ENCODE results near the gene PRIMA1. TPM values are rescaled to one million over a fixed set of nuclear protein-coding genes. Genes with fewer than 3 reads are reported as not detected.

The PRIMA1 gene
- total and polyA plus RNA-seq, 12 donors: 1.8 to 16.3 (median 4.1) TPM

- ATAC-seq (no peak), DNase-seq (no peak)
- Histone ChIP-seq H3K4me3 (no peak overlapping the region), H3K9me3 (no peaks in the 10 kb centered on the region), H3K36me3 (no peaks in the 10 kb centered on the region), H3K27ac (no peak overlapping the region), H3K4me1 (peaks cover 0 to 3% (median 0%) of the 10 kb centered on the region in 9 donors), H3K27me3 (peaks cover 0 to 45% (median 10%) of the 10 kb centered on the region in 7 donors)
- no peak for TF ChIP-seq CTCF (IDR thresholded peaks at IDR 0.05)
- intact Hi-C loops (cut with DNase I): loop anchor here in 2 of 10 donors (5.0 kb wide), 1 partner anchor 98 kb away; no protein-coding TSS in a partner anchor
- 86 to 89% methylated on average over 5 of the region's 5 CpGs for WGBS, 2 donors
Measured at GRCh38 chr14:93794756-93795155, 6.5 kb upstream of the PRIMA1 start.

GRCh38 chr14:93793555-93794324 lies 5.5 kb upstream of the PRIMA1 start:
- no peak for ATAC-seq
- no peak for DNase-seq
- TF ChIP-seq CTCF (IDR thresholded peaks at IDR 0.05): no peak
- Histone ChIP-seq H3K9me3 (no peaks in the 10 kb centered on the region), H3K4me3 (no peak overlapping the region), H3K4me1 (peaks cover 0 to 11% (median 8%) of the 10 kb centered on the region in 9 donors), H3K27me3 (peaks cover 0 to 41% (median 16%) of the 10 kb centered on the region in 7 donors), H3K27ac (no peak overlapping the region), H3K36me3 (no peaks in the 10 kb centered on the region)
- intact Hi-C loops (cut with DNase I): loop anchor here in 2 of 10 donors (5.0 kb wide), 1 partner anchor 99 kb away; no protein-coding TSS in a partner anchor
- 66 to 81% methylated on average over 10 of the region's 10 CpGs for WGBS, 2 donors

GRCh38 chr14:93792391-93792790 lies 4.1 kb upstream of the PRIMA1 start:
- no peak overlapping the region for H3K27ac ChIP-seq
- WGBS, 2 donors: 73 to 76% methylated on average over 3 of the region's 3 CpGs
- peaks cover 0 to 20% (median 9%) of the 10 kb centered on the region in 9 donors for H3K4me1 ChIP-seq
- intact Hi-C loops (cut with DNase I): loop anchor here in 2 of 10 donors (5.0 kb wide), 1 partner anchor 100 kb away; no protein-coding TSS in a partner anchor
- H3K9me3 ChIP-seq: no peaks in the 10 kb centered on the region
- no peaks in the 10 kb centered on the region for H3K36me3 ChIP-seq
- TF ChIP-seq CTCF (IDR thresholded peaks at IDR 0.05): no peak
- DNase-seq (no peak), ATAC-seq (no peak)
- no peak overlapping the region for H3K4me3 ChIP-seq
- peaks cover 0 to 46% (median 29%) of the 10 kb centered on the region in 7 donors for H3K27me3 ChIP-seq

- WGBS, 2 donors: 77 to 79% methylated on average over 5 of the region's 5 CpGs
- Histone ChIP-seq H3K4me3 (no peak overlapping the region), H3K27ac (no peak overlapping the region), H3K36me3 (no peaks in the 10 kb centered on the region), H3K27me3 (peaks cover 0 to 44% (median 30%) of the 10 kb centered on the region in 7 donors), H3K9me3 (no peaks in the 10 kb centered on the region), H3K4me1 (peaks cover 0 to 21% (median 9%) of the 10 kb centered on the region in 9 donors)
- ATAC-seq (no peak), DNase-seq (no peak)
- TF ChIP-seq CTCF (IDR thresholded peaks at IDR 0.05): no peak
- intact Hi-C loops (cut with DNase I): loop anchor here in 2 of 10 donors (5.0 kb wide), 1 partner anchor 101 kb away; no protein-coding TSS in a partner anchor
Measured at GRCh38 chr14:93790966-93791365, 2.7 kb upstream of the PRIMA1 start.

Measured in heart right ventricle (tissue), 16 donors.